ENCODE measurements around the gene PLD1. TPM values are rescaled to one million over a fixed set of nuclear protein-coding genes. Genes with fewer than 3 reads are reported as not detected.

PLD1 gene
- total and polyA plus RNA-seq, 9 donors = 24.6 to 125 (median 52.1) TPM

- H3K36me3 ChIP-seq = no peaks in the 10 kb centered on the region
- H3K9me3 ChIP-seq = no peaks in the 10 kb centered on the region
- H3K27ac ChIP-seq = no peak overlapping the region
- no peak for TF ChIP-seq CTCF (IDR thresholded peaks at IDR 0.05)
- TF ChIP-seq POLR2A (IDR thresholded peaks at IDR 0.05) = no peak
- no peak for TF ChIP-seq EP300 (IDR thresholded peaks at IDR 0.05)
- DNase-seq = no peak
- H3K27me3 ChIP-seq = no peaks in the 10 kb centered on the region
- intact Hi-C loops (cut with DNase I) = no loop called here
- WGBS, 3 donors = 40 to 70% (median 52%) methylated on average over 1 of the region's 1 CpG
- H3K4me3 ChIP-seq = no peak overlapping the region
- H3K4me1 ChIP-seq (ENCODE audit: insufficient read depth) = peaks cover 2% of the 10 kb centered on the region
Measured at GRCh38 chr3:171620825-171621434, 189.4 kb downstream of the PLD1 start.

GRCh38 chr3:171616798-171617197, 193.5 kb downstream of the PLD1 start:
- Histone ChIP-seq H3K27ac (no peak overlapping the region), H3K4me1 (ENCODE audit: insufficient read depth) (peaks cover 4% of the 10 kb centered on the region), H3K9me3 (no peaks in the 10 kb centered on the region), H3K36me3 (no peaks in the 10 kb centered on the region), H3K27me3 (no peaks in the 10 kb centered on the region), H3K4me3 (no peak overlapping the region)
- WGBS, 3 donors = 93 to 95% (median 94%) methylated on average over 4 of the region's 4 CpGs
- TF ChIP-seq EP300 (IDR thresholded peaks at IDR 0.05) = no peak
- no peak for TF ChIP-seq CTCF (IDR thresholded peaks at IDR 0.05)
- no peak for TF ChIP-seq POLR2A (IDR thresholded peaks at IDR 0.05)
- intact Hi-C loops (cut with DNase I) = no loop called here
- DNase-seq = no peak

GRCh38 chr3:171615686-171616085, 194.6 kb downstream of the PLD1 start:
- Histone ChIP-seq H3K36me3 (no peaks in the 10 kb centered on the region), H3K4me1 (ENCODE audit: insufficient read depth) (peaks cover 2% of the 10 kb centered on the region)
- WGBS, 3 donors = 89 to 94% (median 92%) methylated on average over 1 of the region's 1 CpG

GRCh38 chr3:171615281-171615680, 195.0 kb downstream of the PLD1 start:
- intact Hi-C loops (cut with DNase I) = no loop called here
- peaks cover 2% of the 10 kb centered on the region for H3K4me1 ChIP-seq (ENCODE audit: insufficient read depth)
- no peaks in the 10 kb centered on the region for H3K27me3 ChIP-seq
- no peak overlapping the region for H3K4me3 ChIP-seq
- H3K27ac ChIP-seq = no peak overlapping the region
- no peaks in the 10 kb centered on the region for H3K36me3 ChIP-seq
- DNase-seq = no peak
- no peak for TF ChIP-seq POLR2A (IDR thresholded peaks at IDR 0.05)
- TF ChIP-seq CTCF (IDR thresholded peaks at IDR 0.05) = no peak
- TF ChIP-seq EP300 (IDR thresholded peaks at IDR 0.05) = no peak
- no peaks in the 10 kb centered on the region for H3K9me3 ChIP-seq

More at GRCh38 chr3:171615686-171616085, 194.6 kb downstream of the PLD1 start:
- intact Hi-C loops (cut with DNase I) = no loop called here
- no peak overlapping the region for H3K4me3 ChIP-seq
- DNase-seq = no peak
- H3K27me3 ChIP-seq = no peaks in the 10 kb centered on the region
- H3K9me3 ChIP-seq = no peaks in the 10 kb centered on the region
- TF ChIP-seq EP300 (IDR thresholded peaks at IDR 0.05) = no peak
- no peak for TF ChIP-seq POLR2A (IDR thresholded peaks at IDR 0.05)
- no peak for TF ChIP-seq CTCF (IDR thresholded peaks at IDR 0.05)
- H3K27ac ChIP-seq = no peak overlapping the region
